WTC11 (cell line): Measurements from ENCODE around the gene ACOT4. TPM values are rescaled to one million over a fixed set of nuclear protein-coding genes. Genes with fewer than 3 reads are reported as not detected.
A peak's percentile ranks its signal among the peaks of the same experiment; 100 is the strongest.

Experiments
- ATAC-seq: fragments of 200-7000 bp; cut with Tn5 transposase; 2 replicates; pipeline ENCODE4 v1.10.0; 2021; ENCODE audit warnings: mild to moderate bottlenecking, moderate library complexity
- CTCF ChIA-PET: fragments of 300-600 bp; sonication (Branson Sonifier 250); formaldehyde crosslinking; loops from one replicate; lab custom pipeline; 2021; ENCODE audit warnings: antibody characterized with exemption; lab: Charles Lee
- POLR2A ChIA-PET: fragments of 350-600 bp; sonication (Branson Sonifier 250); formaldehyde crosslinking; loops from one replicate; lab custom pipeline; 2021; ENCODE audit warnings: antibody characterized with exemption; lab: Charles Lee
- DNase-seq: peaks from one replicate; pipeline ENCODE4 v3.0.0; 2021; ENCODE audit warnings: low spot score
- H3K27ac Mint-ChIP-seq: 2 replicates; pipeline ENCODE4 v1.8.0; 2021; ENCODE audit warnings: mixed read lengths
- H3K27me3 Mint-ChIP-seq: 2 replicates; pipeline ENCODE4 v1.8.0; 2021; ENCODE audit warnings: low read depth, mild to moderate bottlenecking, moderate library complexity, mixed read lengths
- H3K36me3 Mint-ChIP-seq: 2 replicates; pipeline ENCODE4 v1.8.0; 2021; ENCODE audit warnings: mixed read lengths
- H3K4me1 Mint-ChIP-seq: 2 replicates; pipeline ENCODE4 v1.8.0; 2022; ENCODE audit warnings: mixed read lengths
- H3K4me3 Mint-ChIP-seq: 2 replicates; pipeline ENCODE4 v1.8.0; 2021; ENCODE audit warnings: mild to moderate bottlenecking, moderate library complexity, mixed read lengths
- H3K9me3 Mint-ChIP-seq: 2 replicates; pipeline ENCODE4 v1.8.0; 2021; ENCODE audit warnings: mixed read lengths
- ATF1 ChIP-seq: sonication (generic); formaldehyde crosslinking; IDR thresholded peaks from 2 replicates; pipeline ENCODE4 v1.8.1; 2023; ENCODE audit warnings: mild to moderate bottlenecking, moderate library complexity, missing genetic modification reagents
- CREM ChIP-seq: sonication (generic); formaldehyde crosslinking; IDR thresholded peaks from 2 replicates; pipeline ENCODE4 v1.8.1; 2022; ENCODE audit warnings: mild to moderate bottlenecking, missing genetic modification reagents, moderate library complexity
- E2F4 ChIP-seq: sonication (generic); formaldehyde crosslinking; IDR thresholded peaks from 2 replicates; pipeline ENCODE4 v1.8.1; 2022; ENCODE audit warnings: low read depth, mild to moderate bottlenecking, moderate library complexity, missing genetic modification reagents, borderline replicate concordance
- EMX1 ChIP-seq: fragments of 250-450 bp; sonication (Bioruptor Pico); IDR thresholded peaks from 2 replicates; pipeline ENCODE4 v1.8.0; 2021; ENCODE audit warnings: mild to moderate bottlenecking
- ESRRA ChIP-seq: sonication (generic); formaldehyde crosslinking; IDR thresholded peaks from 2 replicates; pipeline ENCODE4 v1.8.1; 2022; ENCODE audit warnings: mild to moderate bottlenecking, missing genetic modification reagents, borderline replicate concordance
- ETV6 ChIP-seq: sonication (generic); formaldehyde crosslinking; IDR thresholded peaks from 2 replicates; pipeline ENCODE4 v1.8.1; 2022; ENCODE audit warnings: mild to moderate bottlenecking, missing genetic modification reagents
- FOXJ3 ChIP-seq: sonication (generic); formaldehyde crosslinking; IDR thresholded peaks from 2 replicates; pipeline ENCODE4 v1.9.0; 2021; ENCODE audit warnings: missing genetic modification reagents, mild to moderate bottlenecking, borderline replicate concordance
- FOXK1 ChIP-seq: sonication (generic); formaldehyde crosslinking; IDR thresholded peaks from 2 replicates; pipeline ENCODE4 v1.8.0; 2022; ENCODE audit warnings: mild to moderate bottlenecking, moderate library complexity, missing genetic modification reagents
- FOXP1 ChIP-seq: sonication (generic); formaldehyde crosslinking; IDR thresholded peaks from 2 replicates; pipeline ENCODE4 v1.8.0; 2022; ENCODE audit warnings: missing genetic modification reagents, mild to moderate bottlenecking, moderate library complexity, borderline replicate concordance
- GRHL2 ChIP-seq: fragments of 250-450 bp; sonication (Bioruptor Pico); IDR thresholded peaks from 2 replicates; pipeline ENCODE4 v1.8.0; 2022; ENCODE audit warnings: mild to moderate bottlenecking, moderate library complexity; ENCODE audit not compliant: insufficient replicate concordance, severe bottlenecking
- JUN ChIP-seq: sonication (generic); formaldehyde crosslinking; IDR thresholded peaks from 2 replicates; pipeline ENCODE4 v1.8.0; 2023; ENCODE audit warnings: mild to moderate bottlenecking, missing genetic modification reagents
- MYBL2 ChIP-seq: sonication (generic); formaldehyde crosslinking; IDR thresholded peaks from 2 replicates; pipeline ENCODE4 v1.8.1; 2023; ENCODE audit warnings: mild to moderate bottlenecking, moderate library complexity, missing genetic modification reagents
- NFE2L1 ChIP-seq: sonication (generic); formaldehyde crosslinking; IDR thresholded peaks from 2 replicates; pipeline ENCODE4 v1.8.1; 2023; ENCODE audit warnings: missing genetic modification reagents
- NFYB ChIP-seq: sonication (generic); formaldehyde crosslinking; conservative IDR thresholded peaks from 2 replicates; pipeline ENCODE4 v1.8.0; 2022; ENCODE audit warnings: low read depth, missing genetic modification reagents
- SP1 ChIP-seq: sonication (generic); formaldehyde crosslinking; conservative IDR thresholded peaks from 2 replicates; pipeline ENCODE4 v1.8.1; 2022; ENCODE audit warnings: missing genetic modification reagents
- TEAD1 ChIP-seq: sonication (generic); formaldehyde crosslinking; IDR thresholded peaks from 2 replicates; pipeline ENCODE4 v1.8.0; 2022; ENCODE audit warnings: mild to moderate bottlenecking, missing genetic modification reagents
- USF2 ChIP-seq: sonication (generic); formaldehyde crosslinking; IDR thresholded peaks from 2 replicates; pipeline ENCODE4 v1.8.1; 2023; ENCODE audit warnings: mild to moderate bottlenecking, missing genetic modification reagents, moderate library complexity
- ZMAT4 ChIP-seq: fragments of 250-450 bp; sonication (Bioruptor Pico); IDR thresholded peaks from 2 replicates; pipeline ENCODE4 v1.9.0; 2021; ENCODE audit warnings: mild to moderate bottlenecking
- ZNF232 ChIP-seq: sonication (generic); formaldehyde crosslinking; IDR thresholded peaks from 2 replicates; pipeline ENCODE4 v1.8.0; 2022; ENCODE audit warnings: mild to moderate bottlenecking, missing genetic modification reagents
- ZNF317 ChIP-seq: sonication (generic); formaldehyde crosslinking; IDR thresholded peaks from 2 replicates; pipeline ENCODE4 v1.8.1; 2023; ENCODE audit warnings: low read depth, mild to moderate bottlenecking, moderate library complexity, missing genetic modification reagents, borderline replicate concordance
- ZNF396 ChIP-seq: fragments of 250-450 bp; sonication (Bioruptor Pico); IDR thresholded peaks from 2 replicates; pipeline ENCODE4 v1.8.0; 2021; ENCODE audit warnings: mild to moderate bottlenecking, moderate library complexity, borderline replicate concordance
- ZNF423 ChIP-seq: fragments of 250-450 bp; sonication (Bioruptor Pico); IDR thresholded peaks from 2 replicates; pipeline ENCODE4 v2.1.2; 2022; ENCODE audit warnings: mild to moderate bottlenecking, moderate library complexity
- ZNF532 ChIP-seq: fragments of 250-450 bp; sonication (Bioruptor Pico); IDR thresholded peaks from 2 replicates; pipeline ENCODE4 v1.9.0; 2021; ENCODE audit warnings: mild to moderate bottlenecking, borderline replicate concordance
- ZNF671 ChIP-seq: fragments of 250-450 bp; sonication (Bioruptor Pico); IDR thresholded peaks from 2 replicates; pipeline ENCODE4 v1.8.0; 2021; ENCODE audit warnings: mild to moderate bottlenecking
- total RNA-seq: library from RNA; stranded (reverse); gene quantifications from 3 replicates; pipeline ENCODE4 v1.2.3, GENCODE V29; 2021
- TF ChIP-seq, protein P1 (sequence below): sonication (generic); formaldehyde crosslinking; IDR thresholded peaks from 2 replicates; pipeline ENCODE4 v1.8.1; 2023; ENCODE audit warnings: mild to moderate bottlenecking, moderate library complexity, missing genetic modification reagents

The ACOT4 gene
- total RNA-seq, 1 experiment from 2014 or later: 1.6 TPM

DNA sequence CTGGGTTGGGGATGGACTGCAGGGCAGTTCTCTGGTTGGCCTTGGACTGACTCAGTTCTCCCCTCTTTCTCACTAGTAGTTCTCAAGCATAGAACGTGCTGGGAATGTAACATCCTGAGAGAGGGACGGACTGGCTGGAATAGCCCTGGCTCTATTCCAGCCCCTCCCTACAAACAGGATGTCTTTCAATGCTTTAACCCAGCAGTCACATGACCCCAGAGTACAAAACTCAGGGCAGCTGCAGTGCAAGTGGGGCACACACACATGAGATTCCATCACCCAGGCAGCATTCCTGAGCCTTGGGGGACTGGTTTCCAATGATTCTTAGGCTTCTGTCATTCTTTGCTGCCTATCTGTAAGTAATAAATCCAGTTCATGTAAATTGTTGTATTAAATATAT is 19.0 kb downstream of the ACOT4 start:
- H3K27ac Mint-ChIP-seq: no peak overlapping the region
- no peak overlapping the region for H3K4me3 Mint-ChIP-seq
- TF ChIP-seq USF2 (CRISPR knock-in tag) (peak; percentile 58), JUN (CRISPR knock-in tag) (no peak), ZNF423 (CRISPR knock-in tag) (no peak), ZNF317 (CRISPR knock-in tag) (no peak)
- ATAC-seq (no peak), DNase-seq (peak; percentile 16)
- ChIA-PET CTCF (no interaction called here), POLR2A (no interaction called here)
- H3K27me3 Mint-ChIP-seq: peaks cover 37% of the 10 kb centered on the region
- H3K4me1 Mint-ChIP-seq: no peaks in the 10 kb centered on the region
- H3K36me3 Mint-ChIP-seq: peaks cover 18% of the 10 kb centered on the region
- peaks cover 16% of the 10 kb centered on the region for H3K9me3 Mint-ChIP-seq

DNA sequence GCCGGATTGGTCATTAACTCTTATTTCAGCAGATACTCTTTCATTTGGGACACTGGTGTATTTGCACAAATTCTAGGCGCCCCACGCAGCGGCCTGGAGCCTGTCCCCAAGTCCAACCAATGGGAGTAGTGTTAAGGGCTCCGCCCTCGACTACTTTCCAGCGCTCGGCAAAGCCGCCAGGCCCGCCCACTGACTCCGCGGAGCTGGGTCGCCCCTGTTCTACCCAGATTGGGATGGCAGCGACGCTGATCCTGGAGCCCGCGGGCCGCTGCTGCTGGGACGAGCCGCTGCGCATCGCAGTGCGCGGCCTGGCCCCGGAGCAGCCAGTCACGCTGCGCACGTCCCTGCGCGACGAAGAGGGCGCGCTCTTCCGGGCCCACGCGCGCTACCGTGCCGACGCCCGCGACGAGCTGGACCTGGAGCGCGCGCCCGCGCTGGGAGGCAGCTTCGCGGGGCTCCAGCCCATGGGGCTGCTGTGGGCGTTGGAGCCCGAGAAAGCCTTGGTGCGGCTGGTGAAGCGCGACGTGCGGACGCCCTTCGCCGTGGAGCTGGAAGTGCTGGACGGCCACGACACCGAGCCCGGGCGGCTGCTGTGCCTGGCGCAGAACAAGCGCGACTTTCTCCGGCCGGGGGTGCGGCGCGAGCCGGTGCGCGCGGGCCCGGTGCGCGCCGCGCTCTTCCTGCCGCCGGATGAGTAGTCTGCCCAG is 20.8 kb downstream of the ACOT4 start, which contains the start of gene ACOT6:
Gene ACOT6 (plus strand): TSS at position 179 of the 707 bp plus-strand sequence. CDS start 55 bp downstream, at position 234.
- ChIA-PET POLR2A (interaction anchor here (0.6 to 1.7 kb wide), 7 partner anchors 11 to 476 kb away, joined by 3 to 6 read pairs (median 4); partner anchors contain the start of genes PSEN1 and RIOX1), CTCF (interaction anchor here (0.8 to 1.9 kb wide), 9 partner anchors 10 to 116 kb away, joined by 3 to 16 read pairs (median 5); partner anchors contain the start of gene ACOT2)
- H3K27ac Mint-ChIP-seq: no peak within 1 kb of the TSS
- peaks cover 47% of the 10 kb centered on the region for H3K27me3 Mint-ChIP-seq
- peak within 1 kb of the TSS; percentile 88 for H3K4me3 Mint-ChIP-seq
- peaks cover 3% of the 10 kb centered on the region; the same call in 1 of the 2 replicates for H3K9me3 Mint-ChIP-seq
- H3K4me1 Mint-ChIP-seq: peaks cover 8% of the 10 kb centered on the region
- H3K36me3 Mint-ChIP-seq: peaks cover 5% of the 10 kb centered on the region
- peak; percentile 90 for DNase-seq
- ATAC-seq: peak; percentile 97
- peak; percentile 68; the same call in 1 of the 2 replicates for TF ChIP-seq EMX1
- peak; percentile 78 for TF ChIP-seq FOXP1 (CRISPR knock-in tag)
- TF ChIP-seq NFYB (CRISPR knock-in tag): 0 out of 2 replicates have a peak, but pooled peaks have one; percentile 29
- peak; percentile 55; the same call in 1 of the 2 replicates for TF ChIP-seq FOXK1 (CRISPR knock-in tag)
- 0 out of 2 replicates have a peak, but pooled peaks have one; percentile 32 for TF ChIP-seq ETV6 (CRISPR knock-in tag)
- TF ChIP-seq ZNF671 (CRISPR knock-in tag): no peak
- TF ChIP-seq MYBL2 (CRISPR knock-in tag): peak; percentile 68; the same call in 1 of the 2 replicates
- TF ChIP-seq GRHL2 (CRISPR knock-in tag): no peak
- TF ChIP-seq, protein P1, sequence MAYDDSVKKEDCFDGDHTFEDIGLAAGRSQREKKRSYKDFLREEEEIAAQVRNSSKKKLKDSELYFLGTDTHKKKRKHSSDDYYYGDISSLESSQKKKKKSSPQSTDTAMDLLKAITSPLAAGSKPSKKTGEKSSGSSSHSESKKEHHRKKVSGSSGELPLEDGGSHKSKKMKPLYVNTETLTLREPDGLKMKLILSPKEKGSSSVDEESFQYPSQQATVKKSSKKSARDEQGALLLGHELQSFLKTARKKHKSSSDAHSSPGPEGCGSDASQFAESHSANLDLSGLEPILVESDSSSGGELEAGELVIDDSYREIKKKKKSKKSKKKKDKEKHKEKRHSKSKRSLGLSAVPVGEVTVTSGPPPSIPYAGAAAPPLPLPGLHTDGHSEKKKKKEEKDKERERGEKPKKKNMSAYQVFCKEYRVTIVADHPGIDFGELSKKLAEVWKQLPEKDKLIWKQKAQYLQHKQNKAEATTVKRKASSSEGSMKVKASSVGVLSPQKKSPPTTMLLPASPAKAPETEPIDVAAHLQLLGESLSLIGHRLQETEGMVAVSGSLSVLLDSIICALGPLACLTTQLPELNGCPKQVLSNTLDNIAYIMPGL: peak; percentile 81
- no peak for TF ChIP-seq ZNF396
- TF ChIP-seq E2F4 (CRISPR knock-in tag): 0 out of 2 replicates have a peak, but pooled peaks have one; percentile 37
- TF ChIP-seq ZMAT4 (CRISPR knock-in tag): no peak
- TF ChIP-seq CREM (CRISPR knock-in tag): 0 out of 2 replicates have a peak, but pooled peaks have one; percentile 67
- TF ChIP-seq TEAD1 (CRISPR knock-in tag): 0 out of 2 replicates have a peak, but pooled peaks have one; percentile 10
- 0 out of 2 replicates have a peak, but pooled peaks have one; percentile 43 for TF ChIP-seq ZNF232
- peak; percentile 78; the same call in 1 of the 2 replicates for TF ChIP-seq ESRRA
- TF ChIP-seq FOXJ3 (CRISPR knock-in tag): no peak
- TF ChIP-seq SP1 (CRISPR knock-in tag): peak; percentile 76
- no peak for TF ChIP-seq ZNF532 (CRISPR knock-in tag)
- TF ChIP-seq ATF1 (CRISPR knock-in tag): peak; percentile 52; the same call in 1 of the 2 replicates
- TF ChIP-seq NFE2L1 (CRISPR knock-in tag): peak; percentile 71; the same call in 1 of the 2 replicates
